Activated CD8-positive, alpha-beta memory T cell treated with anti-CD3 and anti-CD28 coated beads, Interleukin-2, amount 50 U/mL, for 4 hours (primary cell): ENCODE results near the gene ANKRD63.

Experiments used
- DNase-seq: peaks from one replicate; pipeline ENCODE4 v3.0.0-alpha.2; 2020

Gene ANKRD63

DNA sequence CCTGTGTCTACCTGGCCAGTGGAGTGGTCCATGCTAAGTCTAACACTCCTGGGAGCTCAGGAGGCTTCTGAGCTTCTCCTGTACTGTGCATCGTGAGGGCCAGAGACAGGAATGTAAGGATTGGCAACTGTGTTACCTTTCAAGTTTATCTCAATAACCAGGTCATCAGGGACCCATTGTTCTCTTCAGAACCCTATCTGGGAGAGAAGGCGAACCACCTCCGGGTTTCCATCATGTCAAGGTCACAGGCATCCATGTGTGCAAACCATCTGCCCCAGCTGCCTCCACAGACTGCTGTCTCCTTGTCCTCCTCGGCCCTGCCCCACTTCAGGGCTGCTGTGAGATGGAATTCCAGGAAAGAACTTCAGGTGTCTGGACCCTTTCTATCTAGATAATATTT is 5.9 kb downstream of the ANKRD63 start:
- DNase-seq, result no peak

DNA sequence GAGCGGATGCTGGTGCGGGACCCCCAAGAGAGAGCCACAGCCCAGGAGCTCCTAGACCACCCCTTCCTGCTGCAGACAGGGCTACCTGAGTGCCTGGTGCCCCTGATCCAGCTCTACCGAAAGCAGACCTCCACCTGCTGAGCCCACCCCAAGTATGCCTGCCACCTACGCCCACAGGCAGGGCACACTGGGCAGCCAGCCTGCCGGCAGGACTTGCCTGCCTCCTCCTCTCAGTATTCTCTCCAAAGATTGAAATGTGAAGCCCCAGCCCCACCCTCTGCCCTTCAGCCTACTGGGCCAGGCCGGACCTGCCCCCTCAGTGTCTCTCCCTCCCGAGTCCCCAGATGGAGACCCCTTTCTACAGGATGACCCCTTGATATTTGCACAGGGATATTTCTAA is 6.9 kb downstream of the ANKRD63 start:
- no peak for DNase-seq

GRCh38 chr15:40275523-40275922 is 7.3 kb downstream of the ANKRD63 start:
- DNase-seq, result no peak

GRCh38 chr15:40274350-40275274 is 8.3 kb downstream of the ANKRD63 start:
- DNase-seq, result peak; percentile 87

DNA sequence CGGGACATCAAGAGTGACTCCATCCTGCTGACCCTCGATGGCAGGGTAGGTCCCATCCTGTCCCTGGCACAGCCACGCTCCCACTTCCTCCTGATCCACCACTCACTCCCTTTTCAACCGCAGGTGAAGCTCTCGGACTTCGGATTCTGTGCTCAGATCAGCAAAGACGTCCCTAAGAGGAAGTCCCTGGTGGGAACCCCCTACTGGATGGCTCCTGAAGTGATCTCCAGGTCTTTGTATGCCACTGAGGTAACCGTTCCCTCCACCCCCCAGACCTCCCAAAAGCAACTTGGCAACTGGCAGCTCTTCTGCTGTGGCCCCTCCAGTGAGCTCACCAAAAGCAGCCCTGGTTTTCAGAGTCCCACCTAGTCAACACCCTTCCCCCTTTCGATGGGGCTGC is 9.4 kb downstream of the ANKRD63 start:
- DNase-seq, result no peak

DNA sequence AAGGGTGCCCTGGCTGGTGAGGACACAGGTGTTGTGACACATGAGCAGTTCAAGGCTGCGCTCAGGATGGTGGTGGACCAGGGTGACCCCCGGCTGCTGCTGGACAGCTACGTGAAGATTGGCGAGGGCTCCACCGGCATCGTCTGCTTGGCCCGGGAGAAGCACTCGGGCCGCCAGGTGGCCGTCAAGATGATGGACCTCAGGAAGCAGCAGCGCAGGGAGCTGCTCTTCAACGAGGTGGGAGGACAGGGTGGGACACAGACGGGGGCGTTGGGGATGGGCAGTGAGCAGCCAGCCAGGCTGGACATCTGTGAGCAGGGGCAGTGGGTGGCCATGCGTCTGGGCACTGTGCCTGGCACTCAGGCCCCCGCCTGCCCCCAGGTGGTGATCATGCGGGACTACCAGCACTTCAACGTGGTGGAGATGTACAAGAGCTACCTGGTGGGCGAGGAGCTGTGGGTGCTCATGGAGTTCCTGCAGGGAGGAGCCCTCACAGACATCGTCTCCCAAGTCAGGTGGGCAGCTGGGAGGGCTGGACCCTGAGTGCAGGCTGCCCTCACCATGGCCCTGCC is 10.3 kb downstream of the ANKRD63 start:
- no peak for DNase-seq

- no peak for DNase-seq
These were observed 11.0 kb downstream of the ANKRD63 start for GRCh38 chr15:40271685-40272484.

DNA sequence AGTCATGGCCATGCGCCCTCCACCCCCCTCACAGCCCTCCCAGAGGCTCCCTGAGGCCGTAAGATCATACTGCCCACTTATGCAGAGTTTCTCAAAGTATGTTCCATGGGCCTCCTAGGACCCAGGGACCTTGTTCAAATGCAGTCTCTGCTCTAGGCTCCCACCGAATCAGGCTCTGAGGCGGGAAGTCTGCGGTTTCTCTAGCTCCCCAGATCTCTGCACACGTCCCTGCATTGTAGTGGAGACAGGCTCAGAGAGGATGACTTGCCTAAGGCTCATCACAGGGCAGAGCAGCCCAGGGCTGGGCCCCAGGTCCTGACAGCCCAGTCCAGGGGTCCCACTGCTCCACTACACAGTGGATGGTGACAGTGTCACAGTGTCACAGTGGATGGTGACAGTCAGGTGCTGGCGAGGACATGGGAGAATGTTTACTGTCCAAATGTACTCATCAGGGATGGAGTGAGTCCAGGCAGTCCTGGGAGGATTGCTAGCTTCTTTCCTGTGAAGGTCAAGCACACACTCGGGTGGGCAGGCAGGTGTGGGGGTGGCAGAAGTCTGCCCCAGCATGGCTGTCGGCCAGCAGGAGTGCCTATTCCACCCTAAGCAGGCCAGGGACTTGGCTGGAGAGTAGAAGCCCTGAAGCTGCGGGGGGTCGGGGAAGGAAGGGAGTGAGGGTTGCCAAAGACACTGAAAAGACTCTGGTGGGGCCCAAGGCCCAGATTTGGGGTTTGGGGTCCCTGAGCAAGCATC is 12.4 kb downstream of the ANKRD63 start:
- DNase-seq, result no peak

DNA sequence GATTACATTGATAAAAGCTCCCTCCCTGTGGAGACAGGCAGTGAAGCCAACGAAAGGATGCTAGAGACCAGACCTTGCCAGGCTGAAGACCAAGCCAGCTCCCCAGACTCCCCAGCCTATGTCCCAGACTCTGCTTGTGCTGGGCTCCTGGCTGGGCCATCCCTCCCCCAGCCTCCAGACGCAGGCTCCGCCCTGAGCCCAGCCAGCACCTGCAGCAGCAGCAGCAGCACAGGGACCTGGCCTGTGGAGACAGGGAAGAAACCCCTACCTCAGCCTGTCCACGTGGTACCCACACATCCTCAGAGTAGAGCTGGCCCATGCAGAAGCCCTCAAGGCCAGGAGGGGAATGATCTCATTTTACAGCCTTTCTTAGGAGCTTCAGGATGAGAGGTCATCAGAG is 13.3 kb downstream of the ANKRD63 start:
- no peak for DNase-seq

DNA sequence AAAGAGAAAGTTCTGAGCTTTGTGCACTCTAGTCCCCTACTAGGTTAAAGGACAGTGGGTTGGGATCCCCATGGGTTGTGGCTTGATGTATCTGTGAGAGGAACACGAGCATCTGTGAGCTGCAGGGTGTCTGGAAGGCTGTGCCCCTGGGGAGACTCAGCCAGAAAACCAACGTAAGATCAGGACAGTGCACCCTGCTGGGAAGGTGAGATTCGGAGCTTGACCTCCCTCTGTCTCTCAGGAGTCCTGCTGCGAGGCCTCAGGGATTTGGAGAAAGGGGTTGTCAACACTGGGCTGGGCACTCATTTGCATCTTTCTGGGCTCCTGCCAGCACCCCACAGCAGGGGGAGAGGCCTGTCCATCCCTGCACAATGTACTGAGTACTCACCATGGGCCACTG is 15.2 kb downstream of the ANKRD63 start:
- DNase-seq, result no peak

GRCh38 chr15:40266828-40267304 is 16.0 kb downstream of the ANKRD63 start:
- no peak for DNase-seq

DNA sequence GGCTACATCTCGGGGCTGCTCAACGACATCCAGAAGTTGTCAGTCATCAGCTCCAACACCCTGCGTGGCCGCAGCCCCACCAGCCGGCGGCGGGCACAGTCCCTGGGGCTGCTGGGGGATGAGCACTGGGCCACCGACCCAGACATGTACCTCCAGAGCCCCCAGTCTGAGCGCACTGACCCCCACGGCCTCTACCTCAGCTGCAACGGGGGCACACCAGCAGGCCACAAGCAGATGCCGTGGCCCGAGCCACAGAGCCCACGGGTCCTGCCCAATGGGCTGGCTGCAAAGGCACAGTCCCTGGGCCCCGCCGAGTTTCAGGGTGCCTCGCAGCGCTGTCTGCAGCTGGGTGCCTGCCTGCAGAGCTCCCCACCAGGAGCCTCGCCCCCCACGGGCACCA is 17.0 kb downstream of the ANKRD63 start:
- no peak for DNase-seq

- DNase-seq, result no peak
These were observed 17.5 kb downstream of the ANKRD63 start for GRCh38 chr15:40265355-40265754.

DNA sequence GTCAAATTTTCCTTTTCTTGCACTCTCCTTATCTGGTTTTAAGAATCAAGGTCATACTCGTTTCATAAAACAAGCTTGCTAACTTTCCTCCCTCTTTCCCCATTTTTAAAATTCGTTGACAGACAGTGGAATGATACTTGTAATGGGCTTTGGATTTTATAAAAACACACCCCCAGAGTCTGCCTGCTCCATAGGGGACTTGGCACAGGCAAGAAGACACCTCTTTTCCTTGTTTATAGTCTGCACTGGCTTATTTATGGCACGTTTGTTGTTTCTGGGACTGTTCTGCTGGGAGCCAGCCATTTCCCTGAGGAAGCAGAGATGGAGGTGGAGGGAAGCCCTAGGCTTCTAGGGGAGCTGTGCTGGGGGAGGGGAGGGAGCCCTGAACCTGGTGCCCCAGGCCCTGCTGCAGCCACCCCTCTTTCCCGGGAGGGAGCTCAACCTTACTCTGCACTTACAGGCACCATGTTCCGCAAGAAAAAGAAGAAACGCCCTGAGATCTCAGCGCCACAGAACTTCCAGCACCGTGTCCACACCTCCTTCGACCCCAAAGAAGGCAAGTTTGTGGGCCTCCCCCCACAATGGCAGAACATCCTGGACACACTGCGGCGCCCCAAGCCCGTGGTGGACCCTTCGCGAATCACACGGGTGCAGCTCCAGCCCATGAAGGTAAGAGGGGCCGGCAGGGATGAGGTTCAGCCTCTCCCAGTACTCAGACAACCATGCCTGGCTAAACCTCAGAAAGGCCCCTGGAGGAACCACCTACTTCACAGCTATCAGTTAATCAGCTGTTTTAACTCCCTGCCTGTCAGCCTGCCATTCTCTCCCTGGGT is 18.3 kb downstream of the ANKRD63 start:
- DNase-seq, result no peak

DNA sequence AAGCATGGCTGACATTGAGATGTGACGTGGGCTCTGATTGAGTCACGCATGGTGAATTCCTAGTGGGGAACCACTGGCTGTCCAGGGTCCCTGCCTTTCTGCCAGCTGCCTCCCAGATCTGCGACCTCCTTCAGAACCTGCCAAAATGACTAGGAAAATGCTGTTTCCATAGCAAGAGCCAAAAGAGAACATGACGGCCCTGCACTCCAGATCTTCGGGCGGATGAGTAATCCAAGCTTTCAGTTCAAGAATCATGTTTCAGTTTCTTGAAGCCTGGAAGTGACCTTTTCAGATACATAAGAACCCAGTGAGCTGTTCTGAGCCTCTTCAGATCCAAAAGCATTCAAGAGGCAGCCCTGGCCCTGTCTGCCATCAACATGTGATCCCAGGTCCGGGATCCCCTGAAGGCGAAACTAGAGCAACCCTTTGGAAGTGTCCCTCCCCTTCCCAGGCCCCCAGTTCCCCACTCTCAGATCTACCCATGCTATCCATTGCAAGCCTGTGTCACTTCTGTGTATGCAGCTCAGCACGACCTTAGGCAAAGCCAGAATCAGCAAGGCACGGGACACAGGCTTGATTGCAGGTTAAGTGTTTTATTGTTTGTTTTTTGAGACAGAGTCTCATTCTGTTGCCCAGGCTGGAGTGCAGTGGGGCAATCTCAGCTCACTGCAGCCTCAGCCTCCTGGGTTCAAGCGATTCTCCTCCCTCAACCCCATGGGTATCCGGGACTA is 19.7 kb downstream of the ANKRD63 start:
- no peak for DNase-seq

DNA sequence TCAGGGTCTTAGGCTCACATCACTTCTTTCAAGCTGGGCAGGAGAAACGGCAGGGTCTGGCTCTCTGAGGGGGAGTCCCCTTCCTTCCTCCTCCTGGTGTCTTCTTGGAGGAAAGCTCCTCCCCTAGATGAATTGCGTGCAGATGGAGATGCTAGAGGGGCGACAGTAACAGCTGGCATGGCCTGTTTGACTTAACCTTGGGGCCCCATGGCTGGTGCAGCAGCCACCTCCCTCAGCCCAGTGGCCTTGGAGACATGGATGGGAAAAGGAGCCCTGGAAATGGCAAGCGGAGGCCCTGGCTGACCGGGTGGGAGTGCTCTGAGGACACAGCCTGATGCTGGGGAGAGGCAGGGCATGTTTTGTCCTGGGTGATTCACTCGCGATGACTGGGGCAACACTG is 23.8 kb downstream of the ANKRD63 start:
- DNase-seq, result no peak

DNA sequence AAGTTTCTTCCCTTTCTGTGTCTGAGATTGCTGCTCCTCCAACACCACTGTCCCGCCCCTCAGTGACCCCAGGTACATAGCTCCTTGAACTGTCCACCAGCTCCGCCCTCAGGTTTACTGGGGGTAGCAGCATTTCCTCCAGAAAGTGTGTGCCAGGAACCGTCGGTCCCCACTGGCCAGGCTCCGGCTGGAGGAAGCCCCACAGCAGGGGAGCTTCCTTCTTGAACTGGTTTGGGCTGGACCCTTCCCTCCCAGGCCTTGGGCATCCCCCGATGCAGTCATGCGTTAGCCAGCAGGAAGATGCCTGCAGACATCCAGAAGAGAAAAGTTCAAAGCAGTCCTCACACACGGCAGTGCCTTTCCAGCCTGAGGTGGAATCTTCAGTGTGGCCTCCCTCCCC is 24.3 kb downstream of the ANKRD63 start:
- DNase-seq, result no peak

GRCh38 chr15:40257656-40258450 is 25.0 kb downstream of the ANKRD63 start:
- no peak for DNase-seq

- no peak for DNase-seq
These were observed 26.1 kb downstream of the ANKRD63 start for GRCh38 chr15:40256638-40257235.

DNA sequence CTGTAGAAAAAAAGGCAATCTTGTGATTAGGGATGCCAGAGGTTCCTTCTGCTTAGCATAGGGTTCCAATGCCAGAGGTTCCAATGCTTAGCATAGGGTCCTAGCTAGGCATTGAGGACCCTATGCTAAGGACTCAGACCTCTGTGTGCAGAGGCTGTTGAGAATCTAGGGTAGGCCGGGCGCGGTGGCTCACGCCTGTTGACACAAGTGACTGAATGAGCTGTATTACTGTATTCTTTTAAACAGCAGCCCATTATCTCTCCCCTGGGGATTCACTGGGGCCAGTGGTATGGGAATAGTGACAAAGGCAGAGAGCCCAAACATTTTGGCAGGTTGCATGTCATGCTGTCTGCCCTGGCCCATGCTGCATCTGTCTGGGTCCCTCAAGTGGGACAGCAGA is 27.8 kb downstream of the ANKRD63 start:
- no peak for DNase-seq
